Measurements from ENCODE around the gene YIPF1.
A peak's percentile ranks its signal among the peaks of the same experiment; 100 is the strongest.
"Not testable (repeated sequence)": the region's sequence is repeated elsewhere in the genome, so short reads cannot be mapped to it uniquely, and the experiment has no call there.

Gene YIPF1

DNA sequence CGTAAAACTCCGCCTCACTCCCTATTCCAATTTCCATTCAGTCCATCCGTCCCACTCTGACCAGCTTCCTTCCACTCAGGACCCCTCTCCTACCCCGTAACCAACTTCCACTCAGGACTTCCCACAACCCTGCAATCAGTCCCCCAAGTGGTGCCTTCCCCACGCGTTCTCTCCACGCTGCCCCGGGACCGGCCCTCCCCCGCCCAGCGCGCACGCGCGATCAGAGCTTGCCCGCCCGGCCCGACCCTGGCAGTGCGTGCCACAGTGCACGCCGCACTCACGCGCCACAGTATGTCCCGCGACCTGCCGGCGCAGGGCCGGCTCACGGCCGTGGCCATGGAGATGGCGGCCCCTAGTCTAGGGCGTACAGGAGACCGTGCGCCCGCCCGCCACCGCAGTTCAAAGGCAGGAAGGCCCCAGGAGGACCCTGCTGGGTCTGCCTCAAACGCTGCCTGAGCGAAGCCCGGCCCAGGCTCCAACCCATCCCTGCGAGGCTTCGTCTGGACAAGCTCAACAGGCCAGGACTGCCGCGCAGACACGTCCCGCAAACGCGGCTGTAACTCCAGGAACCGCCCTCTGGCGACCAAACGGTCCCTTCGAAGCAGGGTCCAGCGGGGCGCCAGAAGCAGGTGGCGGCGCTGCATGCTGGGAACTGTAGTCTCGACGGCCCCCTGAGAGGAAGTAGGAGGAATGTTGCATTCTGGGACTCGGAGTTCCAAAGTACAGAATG, 51.5 kb downstream of the YIPF1 start, which contains the start of gene NDC1:
Gene NDC1 (minus strand): TSS at position 373 of the 730 bp plus-strand sequence. CDS start 35 bp downstream, at position 338.
- peak; percentile 85 to 89 (median 86) for DNase-seq

GRCh38 chr1:53837646-53837923, 52.0 kb downstream of the YIPF1 start:
- no peak for DNase-seq

- DNase-seq, result no peak
Observed at GRCh38 chr1:53835491-53835890, 54.1 kb downstream of the YIPF1 start.

DNA sequence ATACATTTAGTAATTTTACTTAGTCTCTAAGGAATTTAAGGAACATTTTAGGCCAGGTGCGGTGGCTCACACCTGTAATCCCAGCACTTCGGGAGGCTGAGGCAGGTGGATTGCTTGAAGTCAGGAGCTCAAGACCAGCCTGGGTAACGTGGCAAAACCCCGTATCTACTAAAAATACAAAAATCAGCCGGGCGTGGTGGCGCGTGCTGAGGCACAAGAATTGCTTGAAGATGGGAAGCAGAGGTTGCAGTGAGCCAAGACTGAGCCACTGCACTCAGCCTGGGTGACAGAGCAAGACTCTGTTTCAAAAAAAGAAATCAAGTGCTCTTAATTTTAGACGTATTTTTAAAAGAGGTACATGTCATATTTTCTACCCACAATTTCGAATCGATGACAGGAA, 54.8 kb downstream of the YIPF1 start:
- no peak for DNase-seq

DNA sequence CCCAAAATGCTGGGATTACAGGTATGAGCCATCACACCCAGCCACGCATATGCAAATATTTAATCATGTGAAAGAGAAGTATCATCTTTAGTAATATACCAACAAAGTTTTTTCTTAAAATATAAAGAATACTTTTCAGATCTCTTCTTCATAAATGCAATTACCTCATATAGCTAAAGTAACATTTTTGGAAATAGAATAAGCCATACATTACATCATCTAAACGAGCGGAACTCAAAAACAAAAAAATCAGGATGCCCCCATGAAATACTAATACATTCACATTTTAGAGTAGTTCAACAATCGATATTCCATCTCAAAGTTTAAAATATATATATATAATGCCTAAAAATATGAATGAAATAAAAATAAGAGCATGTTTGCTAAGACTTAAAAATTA, 56.2 kb downstream of the YIPF1 start:
- no peak for DNase-seq

DNA sequence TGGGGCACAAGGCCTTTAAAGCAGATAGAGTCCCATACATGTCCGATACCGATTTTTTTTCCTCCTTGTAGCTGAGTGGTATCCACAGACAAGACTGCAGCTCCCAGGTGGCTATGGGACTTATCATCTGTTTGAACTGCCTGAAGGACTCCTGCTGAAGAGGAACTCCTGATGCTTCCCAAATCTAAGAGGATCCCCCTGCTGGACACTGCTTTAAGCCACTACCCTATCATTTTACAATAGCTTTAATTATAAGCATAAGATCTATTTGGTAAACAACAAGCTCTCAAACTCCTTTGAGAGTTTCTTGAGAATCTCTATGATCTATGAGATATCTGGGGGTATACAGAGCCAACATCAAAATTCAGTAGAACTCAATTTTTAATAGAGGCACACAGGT, 63.2 kb downstream of the YIPF1 start:
- DNase-seq, result no peak

DNA sequence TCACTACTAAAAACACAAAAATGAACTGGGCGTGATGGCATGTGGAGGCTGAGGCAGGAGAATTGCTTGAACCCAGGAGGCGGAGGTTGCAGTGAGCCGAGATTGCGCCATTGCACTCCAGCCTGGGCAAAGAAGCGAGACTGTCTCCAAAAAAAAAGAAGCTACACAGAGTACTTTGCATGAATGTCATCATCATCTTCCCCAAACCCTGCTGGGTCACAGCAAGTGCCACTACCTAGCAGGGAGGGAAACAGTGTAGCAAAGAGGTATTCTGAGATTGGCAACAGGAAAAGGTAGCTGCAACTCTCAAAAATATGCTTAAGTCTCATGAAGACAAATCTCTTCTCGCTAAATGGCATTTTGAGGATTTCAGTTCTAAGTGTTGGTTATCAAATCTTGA, 64.3 kb downstream of the YIPF1 start:
- DNase-seq, result no peak

- no peak for DNase-seq
Observed at GRCh38 chr1:53822931-53823330, 66.7 kb downstream of the YIPF1 start.

- DNase-seq, result no peak
Observed at GRCh38 chr1:53821380-53821779, 68.2 kb downstream of the YIPF1 start.

- DNase-seq, result no peak
Observed at GRCh38 chr1:53819387-53819786, 70.2 kb downstream of the YIPF1 start.

- not testable (repeated sequence) for DNase-seq
Observed at GRCh38 chr1:53816584-53816983, 73.0 kb downstream of the YIPF1 start.

- not testable (repeated sequence) for DNase-seq
Observed at GRCh38 chr1:53815484-53815883, 74.1 kb downstream of the YIPF1 start.

GRCh38 chr1:53811414-53811851, 78.2 kb downstream of the YIPF1 start:
- DNase-seq, result no peak

DNA sequence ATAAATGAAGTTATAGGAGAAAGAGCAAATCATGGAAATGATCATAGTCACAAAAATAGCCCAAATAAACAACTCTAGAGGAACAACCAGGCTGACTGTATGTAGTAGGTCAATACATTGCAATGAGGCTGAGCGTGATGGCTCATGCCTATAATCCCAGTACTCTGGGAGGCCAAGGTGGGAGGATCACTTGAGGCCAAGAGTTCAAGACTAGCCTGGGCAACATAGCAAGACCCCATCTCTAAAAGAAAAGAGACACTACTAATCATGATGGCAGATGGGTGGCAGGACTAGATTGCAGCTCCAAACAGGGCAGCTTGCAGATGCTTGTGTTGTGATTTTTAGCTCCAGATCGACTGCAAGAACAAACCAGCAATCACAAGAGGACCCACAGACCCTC, 79.1 kb downstream of the YIPF1 start:
- DNase-seq, result no peak

GRCh38 chr1:53810007-53810406, 79.6 kb downstream of the YIPF1 start:
- DNase-seq, result no peak

DNA sequence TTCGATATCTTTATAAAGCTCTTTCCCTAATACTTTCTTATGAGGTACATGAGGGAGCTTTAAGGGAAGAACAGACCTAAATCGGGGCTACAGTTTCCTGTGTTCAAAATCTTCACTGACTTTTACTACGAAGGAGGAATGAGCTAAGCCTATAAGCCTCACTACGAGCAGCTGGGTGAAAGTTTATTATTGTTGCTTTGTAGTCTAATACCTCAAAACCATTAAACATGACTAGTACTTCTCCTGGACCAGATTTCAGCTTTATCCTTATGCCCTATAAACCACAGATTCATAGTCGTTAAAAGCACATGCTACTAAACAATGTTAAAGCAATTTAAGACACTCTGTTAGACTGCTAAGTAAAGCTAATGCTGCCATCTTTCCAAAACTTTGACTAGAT, 81.7 kb downstream of the YIPF1 start:
- no peak for DNase-seq

- DNase-seq, result no peak
Observed at GRCh38 chr1:53804791-53805505, 84.6 kb downstream of the YIPF1 start.

- no peak for DNase-seq
Observed at GRCh38 chr1:53804181-53804580, 85.4 kb downstream of the YIPF1 start.

All from activated CD4-positive, CD25-positive, alpha-beta regulatory T cell (primary cell).